ENCODE measurements around the gene CPB1. TPM values are rescaled to one million over a fixed set of nuclear protein-coding genes. Genes with fewer than 3 reads are reported as not detected.

The CPB1 gene
- total RNA-seq, 1 donor from 2014 or later, result 0.83 TPM

DNA sequence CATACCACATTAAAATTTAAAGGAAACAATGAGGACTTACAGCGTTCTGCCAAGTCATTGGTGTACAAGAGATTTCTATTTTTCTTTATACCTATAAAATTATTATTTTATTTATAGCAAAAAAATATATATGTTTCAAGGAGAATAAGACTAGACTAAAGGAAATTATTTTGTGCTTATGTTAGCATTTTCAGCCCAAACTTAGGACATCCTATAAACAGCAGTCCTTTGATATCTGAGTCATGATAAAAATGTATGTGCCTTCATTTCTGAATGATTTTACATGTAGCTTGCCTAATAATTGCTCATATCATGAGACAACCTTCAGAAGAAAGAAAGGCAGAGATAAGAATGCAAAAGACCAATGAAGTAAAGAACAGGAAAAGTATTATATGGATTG lies 20.8 kb downstream of the CPB1 start:
- intact Hi-C loops (cut with DNase I), result no loop called here
- Histone ChIP-seq H3K27ac (no peak overlapping the region), H3K4me3 (no peak overlapping the region), H3K36me3 (no peaks in the 10 kb centered on the region), H3K9me3 (no peaks in the 10 kb centered on the region), H3K27me3 (ENCODE audit: low read depth) (no peaks in the 10 kb centered on the region), H3K4me1 (no peaks in the 10 kb centered on the region)
- TF ChIP-seq CTCF (IDR thresholded peaks at IDR 0.05), result no peak
- ATAC-seq, result no peak
- DNase-seq, result no peak

GRCh38 chr3:148852271-148852992 lies 24.8 kb downstream of the CPB1 start:
- no peak overlapping the region for H3K4me3 ChIP-seq
- no peak overlapping the region for H3K27ac ChIP-seq
- intact Hi-C loops (cut with DNase I), result no loop called here
- H3K27me3 ChIP-seq (ENCODE audit: low read depth), result no peaks in the 10 kb centered on the region
- no peaks in the 10 kb centered on the region for H3K9me3 ChIP-seq
- no peaks in the 10 kb centered on the region for H3K36me3 ChIP-seq
- DNase-seq (no peak), ATAC-seq (no peak)
- no peak for TF ChIP-seq CTCF (IDR thresholded peaks at IDR 0.05)
- no peaks in the 10 kb centered on the region for H3K4me1 ChIP-seq

DNA sequence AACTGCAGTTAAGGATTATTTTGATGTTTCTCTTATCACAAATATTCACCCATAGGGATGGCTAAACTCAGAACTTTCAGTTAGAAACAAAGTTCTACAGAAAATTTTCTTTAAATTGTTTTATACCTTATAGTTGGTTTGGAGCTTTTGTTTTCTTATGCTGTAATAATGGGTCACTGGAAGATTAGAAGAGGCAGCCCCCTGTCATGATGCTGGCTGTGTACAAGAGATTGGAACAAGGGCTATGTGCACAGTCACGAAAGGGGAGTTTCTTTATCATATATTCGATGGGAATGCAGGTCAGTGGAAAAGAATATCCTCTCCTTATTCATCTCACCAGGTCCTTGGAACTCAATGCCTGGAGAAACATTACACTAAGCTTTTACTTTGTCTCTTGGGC lies 25.5 kb downstream of the CPB1 start:
- Histone ChIP-seq H3K27me3 (ENCODE audit: low read depth) (no peaks in the 10 kb centered on the region), H3K4me1 (no peaks in the 10 kb centered on the region), H3K27ac (no peak overlapping the region), H3K9me3 (no peaks in the 10 kb centered on the region), H3K36me3 (no peaks in the 10 kb centered on the region), H3K4me3 (no peak overlapping the region)
- DNase-seq (no peak), ATAC-seq (no peak)
- intact Hi-C loops (cut with DNase I), result no loop called here
- TF ChIP-seq CTCF (IDR thresholded peaks at IDR 0.05), result no peak

GRCh38 chr3:148854061-148854460 lies 26.4 kb downstream of the CPB1 start:
- intact Hi-C loops (cut with DNase I), result no loop called here
- Histone ChIP-seq H3K27ac (no peak overlapping the region), H3K27me3 (ENCODE audit: low read depth) (no peaks in the 10 kb centered on the region), H3K4me3 (no peak overlapping the region), H3K9me3 (no peaks in the 10 kb centered on the region), H3K36me3 (no peaks in the 10 kb centered on the region), H3K4me1 (no peaks in the 10 kb centered on the region)
- TF ChIP-seq CTCF (IDR thresholded peaks at IDR 0.05), result no peak
- no peak for ATAC-seq
- no peak for DNase-seq

GRCh38 chr3:148856384-148856783 lies 28.8 kb downstream of the CPB1 start:
- no peak overlapping the region for H3K27ac ChIP-seq
- DNase-seq (no peak), ATAC-seq (no peak)
- TF ChIP-seq CTCF (IDR thresholded peaks at IDR 0.05), result no peak
- H3K9me3 ChIP-seq, result no peaks in the 10 kb centered on the region
- intact Hi-C loops (cut with DNase I), result no loop called here
- H3K4me1 ChIP-seq, result no peaks in the 10 kb centered on the region
- H3K4me3 ChIP-seq, result no peak overlapping the region
- H3K27me3 ChIP-seq (ENCODE audit: low read depth), result no peaks in the 10 kb centered on the region
- no peaks in the 10 kb centered on the region for H3K36me3 ChIP-seq

Measured in lower lobe of right lung (tissue), 2 donors.